ENCODE data around the gene E2F6.

The E2F6 gene

GRCh38 chr2:11446733-11447248, 19.2 kb downstream of the E2F6 start:
- in situ Hi-C loops (cut with HindIII; ENCODE audit: low sequenced_read_pairs) = no loop called here
- H3K4me3 ChIP-seq (ENCODE audit: low read depth, low read length) = no peak overlapping the region
- DNase-seq (ENCODE audit: low read depth) = peak; percentile 48
- TF ChIP-seq CTCF (IDR thresholded peaks at IDR 0.05; ENCODE audit: low read depth, low read length, missing control alignments) = peak; percentile 81

GRCh38 chr2:11444737-11445136, 21.2 kb downstream of the E2F6 start:
- TF ChIP-seq CTCF (IDR thresholded peaks at IDR 0.05; ENCODE audit: low read depth, low read length, missing control alignments) = no peak
- no peak for DNase-seq (ENCODE audit: low read depth)
- in situ Hi-C loops (cut with HindIII; ENCODE audit: low sequenced_read_pairs) = no loop called here

GRCh38 chr2:11438555-11439080, 27.3 kb downstream of the E2F6 start:
- H3K4me3 ChIP-seq (ENCODE audit: low read depth, low read length) = no peak overlapping the region
- no peak for DNase-seq (ENCODE audit: low read depth)
- no peak for TF ChIP-seq CTCF (IDR thresholded peaks at IDR 0.05; ENCODE audit: low read depth, low read length, missing control alignments)
- in situ Hi-C loops (cut with HindIII; ENCODE audit: low sequenced_read_pairs) = no loop called here

More at GRCh38 chr2:11444737-11445136, 21.2 kb downstream of the E2F6 start:
- no peak overlapping the region for H3K4me3 ChIP-seq (ENCODE audit: low read depth, low read length)

GRCh38 chr2:11437602-11438001, 28.4 kb downstream of the E2F6 start:
- no peak for DNase-seq (ENCODE audit: low read depth)
- no peak overlapping the region for H3K4me3 ChIP-seq (ENCODE audit: low read depth, low read length)
- TF ChIP-seq CTCF (IDR thresholded peaks at IDR 0.05; ENCODE audit: low read depth, low read length, missing control alignments) = no peak
- in situ Hi-C loops (cut with HindIII; ENCODE audit: low sequenced_read_pairs) = no loop called here

GRCh38 chr2:11435036-11435435, 30.9 kb downstream of the E2F6 start:
- DNase-seq (ENCODE audit: low read depth) = no peak
- TF ChIP-seq CTCF (IDR thresholded peaks at IDR 0.05; ENCODE audit: low read depth, low read length, missing control alignments) = no peak
- in situ Hi-C loops (cut with HindIII; ENCODE audit: low sequenced_read_pairs) = no loop called here
- no peak overlapping the region for H3K4me3 ChIP-seq (ENCODE audit: low read depth, low read length)

- no peak overlapping the region for H3K4me3 ChIP-seq (ENCODE audit: low read depth, low read length)
- TF ChIP-seq CTCF (IDR thresholded peaks at IDR 0.05; ENCODE audit: low read depth, low read length, missing control alignments) = no peak
- no peak for DNase-seq (ENCODE audit: low read depth)
- in situ Hi-C loops (cut with HindIII; ENCODE audit: low sequenced_read_pairs) = no loop called here
Measured at GRCh38 chr2:11434443-11434842, 31.5 kb downstream of the E2F6 start.
